Skeletal muscle satellite cell (primary cell): ENCODE measurements around the gene PCDHA8. TPM values are rescaled to one million over a fixed set of nuclear protein-coding genes. Genes with fewer than 3 reads are reported as not detected.
A peak's percentile ranks its signal among the peaks of the same experiment; 100 is the strongest.
"Not testable (repeated sequence)": the region's sequence is repeated elsewhere in the genome, so short reads cannot be mapped to it uniquely, and the experiment has no call there.

Experiments used
- H3K27me3 ChIP-seq: 2 replicates; pipeline ENCODE4 v1.7.0; 2013; ENCODE audit warnings: low read length; ENCODE audit not compliant: control insufficient read depth, insufficient read depth
- H3K36me3 ChIP-seq: 2 replicates; pipeline ENCODE4 v1.7.0; 2013; ENCODE audit warnings: mild to moderate bottlenecking, control low read depth, low read length; ENCODE audit not compliant: insufficient read depth
- H3K4me1 ChIP-seq: 2 replicates; pipeline ENCODE4 v1.7.0; 2013; ENCODE audit warnings: low read length; ENCODE audit not compliant: control insufficient read depth, insufficient read depth
- H3K4me2 ChIP-seq: 2 replicates; pipeline ENCODE4 v1.7.0; 2013; ENCODE audit warnings: mild to moderate bottlenecking, low read length
- H3K4me3 ChIP-seq: 2 replicates; pipeline ENCODE4 v1.7.0; 2013; ENCODE audit warnings: low read length
- H3K9ac ChIP-seq: 2 replicates; pipeline ENCODE4 v1.7.0; 2013; ENCODE audit warnings: mild to moderate bottlenecking, low read depth, low read length, moderate library complexity
- H3K9me3 ChIP-seq: replicated peaks from 2 replicates; pipeline ENCODE4 v1.7.0; 2013; ENCODE audit warnings: mild to moderate bottlenecking, control low read depth, low read length
- total RNA-seq: library from RNA; depleted of rRNA; stranded (reverse); fragments of >200 nt; gene quantifications from 2 replicates; pipeline ENCODE4 v1.2.3, GENCODE V29; 2012; rRNA removed

Gene PCDHA8
- total RNA-seq, result not detected in 2 replicates

GRCh38 chr5:140840978-140841962 is at the start of gene PCDHA8:
TSS of gene PCDHA8 (plus strand) at chr5:140841187. CDS start at chr5:140841322, 135 bp downstream.
- no peak within 1 kb of the TSS for H3K4me3 ChIP-seq
- no peak within 1 kb of the TSS for H3K4me2 ChIP-seq
- no peak within 1 kb of the TSS for H3K9ac ChIP-seq
- no peaks in the 10 kb centered on the region for H3K27me3 ChIP-seq
- no peaks in the 10 kb centered on the region for H3K9me3 ChIP-seq
- no peaks in the 10 kb centered on the region for H3K36me3 ChIP-seq
- H3K4me1 ChIP-seq, result no peaks in the 10 kb centered on the region

GRCh38 chr5:140794595-140795258 is 46.3 kb upstream of the PCDHA8 start, which contains the start of gene PCDHA2:
TSS of gene PCDHA2 (plus strand) at chr5:140794852.
- Histone ChIP-seq H3K4me1 (no peaks in the 10 kb centered on the region), H3K4me3 (no peak within 1 kb of the TSS), H3K27me3 (no peaks in the 10 kb centered on the region), H3K4me2 (peak within 1 kb of the TSS; percentile 62), H3K9ac (no peak within 1 kb of the TSS), H3K36me3 (no peaks in the 10 kb centered on the region), H3K9me3 (no peaks in the 10 kb centered on the region)

- no peaks in the 10 kb centered on the region for H3K9me3 ChIP-seq
- H3K4me2 ChIP-seq, result peak overlapping the region; percentile 62
- H3K9ac ChIP-seq, result no peak overlapping the region
- H3K36me3 ChIP-seq, result no peaks in the 10 kb centered on the region
- H3K4me3 ChIP-seq, result no peak overlapping the region
- H3K4me1 ChIP-seq, result no peaks in the 10 kb centered on the region
- no peaks in the 10 kb centered on the region for H3K27me3 ChIP-seq
Measured at GRCh38 chr5:140795259-140795641, 45.7 kb upstream of the PCDHA8 start.

GRCh38 chr5:140796072-140796717 is 44.8 kb upstream of the PCDHA8 start:
- H3K36me3 ChIP-seq, H3K4me1 ChIP-seq, H3K9ac ChIP-seq, H3K4me2 ChIP-seq, H3K4me3 ChIP-seq, H3K27me3 ChIP-seq, H3K9me3 ChIP-seq: not testable (repeated sequence)

GRCh38 chr5:140796718-140797095 is 44.3 kb upstream of the PCDHA8 start:
- no peak overlapping the region for H3K4me3 ChIP-seq
- no peaks in the 10 kb centered on the region for H3K9me3 ChIP-seq
- no peaks in the 10 kb centered on the region for H3K36me3 ChIP-seq
- no peak overlapping the region for H3K4me2 ChIP-seq
- no peaks in the 10 kb centered on the region for H3K27me3 ChIP-seq
- H3K9ac ChIP-seq, result no peak overlapping the region
- H3K4me1 ChIP-seq, result no peaks in the 10 kb centered on the region

GRCh38 chr5:140800816-140801493 is 40.0 kb upstream of the PCDHA8 start, which contains the start of gene PCDHA3:
TSS of gene PCDHA3 (plus strand) at chr5:140801057.
- H3K36me3 ChIP-seq, result no peaks in the 10 kb centered on the region
- peak within 1 kb of the TSS; percentile 69 for H3K4me2 ChIP-seq
- no peaks in the 10 kb centered on the region for H3K27me3 ChIP-seq
- H3K4me3 ChIP-seq, result peak within 1 kb of the TSS; percentile 51
- no peak within 1 kb of the TSS for H3K9ac ChIP-seq
- H3K9me3 ChIP-seq, result no peaks in the 10 kb centered on the region
- no peaks in the 10 kb centered on the region for H3K4me1 ChIP-seq

GRCh38 chr5:140801494-140801841 is 39.5 kb upstream of the PCDHA8 start:
- H3K9ac ChIP-seq, result no peak overlapping the region
- H3K4me1 ChIP-seq, result no peaks in the 10 kb centered on the region
- no peaks in the 10 kb centered on the region for H3K27me3 ChIP-seq
- H3K36me3 ChIP-seq, result no peaks in the 10 kb centered on the region
- no peaks in the 10 kb centered on the region for H3K9me3 ChIP-seq
- peak overlapping the region; percentile 69 for H3K4me2 ChIP-seq
- H3K4me3 ChIP-seq, result peak overlapping the region; percentile 51

- not testable (repeated sequence) for H3K9ac ChIP-seq, H3K4me1 ChIP-seq, H3K4me3 ChIP-seq, H3K9me3 ChIP-seq, H3K4me2 ChIP-seq, H3K36me3 ChIP-seq, H3K27me3 ChIP-seq
Measured at GRCh38 chr5:140802381-140802780, 38.6 kb upstream of the PCDHA8 start.

GRCh38 chr5:140802781-140803271 is 38.2 kb upstream of the PCDHA8 start:
- Histone ChIP-seq H3K9ac (no peak overlapping the region), H3K36me3 (no peaks in the 10 kb centered on the region), H3K27me3 (no peaks in the 10 kb centered on the region), H3K4me3 (no peak overlapping the region), H3K4me2 (no peak overlapping the region), H3K9me3 (peaks cover 6% of the 10 kb centered on the region), H3K4me1 (no peaks in the 10 kb centered on the region)

GRCh38 chr5:140806834-140807775 is 33.9 kb upstream of the PCDHA8 start, which contains the start of gene PCDHA4:
TSS of gene PCDHA4 (plus strand) at chr5:140807068.
- Histone ChIP-seq H3K4me1 (no peaks in the 10 kb centered on the region), H3K9me3 (peaks cover 6% of the 10 kb centered on the region), H3K9ac (peak within 1 kb of the TSS; percentile 35), H3K4me3 (peak within 1 kb of the TSS; percentile 63), H3K36me3 (no peaks in the 10 kb centered on the region), H3K4me2 (no peak within 1 kb of the TSS), H3K27me3 (no peaks in the 10 kb centered on the region)
